GM19099 (cell line): ENCODE measurements around the gene KHDC4.
A peak's percentile ranks its signal among the peaks of the same experiment; 100 is the strongest.

Experiments
- POLR2A ChIP-seq: IDR thresholded peaks from 3 replicates; pipeline ENCODE4 v1.6.1; 2011; ENCODE audit warnings: low read depth; ENCODE audit not compliant: insufficient read length; ENCODE audit errors: extremely low read depth

Gene KHDC4

DNA sequence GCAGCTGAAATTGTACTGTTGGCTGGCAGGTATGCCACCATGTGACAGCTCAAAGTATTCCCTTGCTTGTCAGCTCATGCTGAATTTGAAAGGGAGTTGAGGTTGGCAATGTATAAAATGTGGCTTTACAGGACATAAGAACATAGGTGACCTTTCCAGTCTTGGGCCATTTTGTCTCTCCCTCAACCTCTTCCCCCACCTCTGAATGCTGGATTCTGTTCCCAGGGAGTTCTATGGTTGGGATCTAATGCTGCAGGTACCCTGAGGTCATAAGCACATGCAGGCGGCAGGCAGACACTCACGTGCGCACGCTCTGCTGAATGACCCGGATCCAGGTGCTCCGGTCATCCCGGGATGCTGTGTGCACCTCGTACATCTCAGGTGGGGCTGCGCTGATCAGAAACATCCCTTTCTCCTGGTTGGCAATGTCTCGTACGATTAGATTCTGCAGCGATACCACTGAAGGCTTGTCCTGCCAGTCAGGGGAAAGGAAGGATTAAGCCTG is 23.2 kb upstream of the KHDC4 start:
- TF ChIP-seq POLR2A = no peak

DNA sequence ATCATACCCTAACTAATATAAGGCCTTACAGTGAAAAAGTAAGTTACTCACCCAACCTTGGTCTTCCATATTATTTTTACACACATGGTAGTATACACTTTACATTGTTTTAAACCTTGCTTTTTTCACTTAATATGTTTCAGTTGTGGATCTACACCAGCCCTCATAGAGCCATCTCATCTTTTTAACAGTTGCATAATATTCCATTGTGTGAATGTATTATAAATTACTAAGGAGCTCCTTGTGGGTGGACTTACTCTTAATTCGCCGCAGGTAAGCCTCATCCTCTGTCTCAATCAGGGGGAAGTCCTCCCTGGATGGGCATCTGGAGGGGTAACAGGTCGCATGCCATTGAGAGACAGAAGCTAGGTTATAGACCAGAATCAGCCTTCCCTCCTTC is 20.4 kb upstream of the KHDC4 start:
- TF ChIP-seq POLR2A = no peak

DNA sequence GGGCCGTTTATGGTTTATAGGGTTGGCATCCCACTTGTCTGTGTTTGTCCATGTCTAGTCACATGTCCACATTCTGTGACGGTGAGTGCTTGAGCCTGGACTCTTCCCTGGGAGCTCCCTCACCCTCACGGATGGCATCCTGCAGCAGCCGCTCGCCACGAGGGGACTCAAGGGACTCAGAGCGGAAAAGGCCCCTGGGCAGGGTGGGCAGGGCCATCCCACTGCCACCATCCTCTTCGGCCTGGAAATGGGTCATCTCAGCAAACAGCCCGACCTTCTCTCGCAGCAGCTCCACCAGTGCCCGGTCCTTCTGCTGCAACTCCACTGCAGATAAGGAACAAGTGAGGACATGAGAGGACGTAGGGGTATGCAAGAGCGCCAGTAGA is 18.3 kb upstream of the KHDC4 start:
- TF ChIP-seq POLR2A = no peak

DNA sequence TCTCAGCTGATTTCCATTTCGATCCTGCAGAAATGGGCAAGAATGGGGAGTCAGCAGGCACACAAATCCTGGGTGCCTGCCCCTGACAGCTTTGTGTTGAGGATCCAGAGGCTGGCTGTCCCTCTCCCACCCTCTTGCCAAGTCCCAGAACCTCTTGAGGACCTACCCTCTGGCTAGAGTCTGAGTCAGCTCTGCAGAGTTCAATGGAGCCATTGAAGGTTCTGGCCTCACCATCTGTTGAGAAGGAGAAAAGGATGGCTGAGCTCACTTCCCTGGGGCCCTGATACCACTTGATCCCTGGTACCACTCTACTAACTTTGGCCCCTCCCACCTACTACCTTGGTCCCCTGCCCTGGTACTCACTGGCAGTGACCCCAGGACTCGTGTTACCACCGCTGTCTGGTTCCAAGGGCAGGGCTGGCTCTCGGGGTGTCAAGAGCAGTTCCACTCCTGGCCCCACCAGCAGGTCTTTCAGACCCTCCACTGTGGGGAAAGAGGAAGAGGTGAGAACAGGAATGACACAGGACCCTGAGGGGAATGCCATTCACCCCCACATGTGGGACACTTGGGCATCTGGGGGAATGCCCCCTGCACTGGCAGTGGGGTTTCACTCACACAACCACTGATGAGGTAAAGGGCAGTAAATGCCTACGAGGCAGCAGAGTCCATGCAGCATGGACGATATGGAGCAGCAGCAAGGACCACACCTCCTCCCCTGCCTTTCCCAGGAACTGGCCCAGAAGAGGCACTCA is 17.7 kb upstream of the KHDC4 start:
- no peak for TF ChIP-seq POLR2A

DNA sequence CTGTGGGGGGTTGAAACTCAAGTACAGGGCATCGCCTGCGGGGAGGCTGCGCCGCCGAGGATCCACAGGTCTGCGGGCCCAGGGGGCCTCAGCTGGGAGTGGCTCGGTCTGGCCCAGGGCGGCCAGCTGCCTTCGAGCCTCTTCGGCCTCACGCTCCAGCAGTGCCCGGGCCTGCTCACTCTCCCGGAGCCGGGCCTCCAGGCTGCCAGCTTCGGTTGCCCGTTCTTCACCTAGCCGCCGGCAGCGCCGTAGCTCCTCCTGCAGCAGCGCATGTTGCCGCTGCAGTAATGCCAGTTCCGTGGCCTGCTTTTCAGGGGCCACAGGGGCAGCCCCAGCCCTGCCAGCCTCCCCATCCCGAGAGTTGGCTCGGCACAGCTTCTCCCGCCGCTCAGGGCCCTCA is 16.6 kb upstream of the KHDC4 start:
- no peak for TF ChIP-seq POLR2A

DNA sequence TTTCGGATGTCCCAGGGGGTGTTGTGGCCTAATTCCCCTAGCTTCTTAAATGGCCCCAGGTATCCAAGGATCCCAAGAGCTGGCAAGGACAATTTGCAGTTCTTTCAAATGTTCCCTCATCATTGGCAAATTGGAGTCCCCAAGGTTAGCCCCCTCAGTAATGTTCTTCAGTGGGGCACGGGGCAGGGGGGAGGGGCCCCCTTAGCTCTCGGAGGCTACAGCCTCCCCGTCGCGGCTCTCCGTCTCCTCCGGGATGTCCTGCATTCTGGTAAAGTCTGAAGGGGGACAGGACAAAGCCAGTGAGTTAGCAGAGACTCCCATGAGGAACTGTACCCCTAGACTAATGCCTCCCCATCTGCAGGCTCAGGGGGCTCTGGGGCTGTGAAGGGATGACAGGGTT is 13.5 kb upstream of the KHDC4 start:
- no peak for TF ChIP-seq POLR2A

DNA sequence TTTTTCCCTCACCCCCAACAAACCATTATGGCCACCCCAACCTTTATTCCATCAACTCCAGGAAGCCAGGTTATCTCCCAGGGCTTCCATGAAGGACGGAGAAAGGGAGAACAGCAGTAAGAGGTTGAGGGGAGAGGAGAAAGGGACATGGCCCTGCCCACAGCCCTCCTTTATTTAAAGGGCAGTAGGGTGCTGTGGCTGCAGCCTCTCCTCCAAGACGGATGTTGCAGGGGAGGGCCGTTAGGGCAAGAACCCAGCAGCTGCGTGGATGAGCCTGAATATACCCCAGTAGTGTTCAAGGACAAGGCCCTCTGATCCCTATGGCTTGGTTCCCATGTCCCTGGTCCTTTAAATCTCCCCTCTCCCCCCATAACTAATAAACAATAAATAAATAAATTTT is 13.1 kb upstream of the KHDC4 start:
- TF ChIP-seq POLR2A = no peak

DNA sequence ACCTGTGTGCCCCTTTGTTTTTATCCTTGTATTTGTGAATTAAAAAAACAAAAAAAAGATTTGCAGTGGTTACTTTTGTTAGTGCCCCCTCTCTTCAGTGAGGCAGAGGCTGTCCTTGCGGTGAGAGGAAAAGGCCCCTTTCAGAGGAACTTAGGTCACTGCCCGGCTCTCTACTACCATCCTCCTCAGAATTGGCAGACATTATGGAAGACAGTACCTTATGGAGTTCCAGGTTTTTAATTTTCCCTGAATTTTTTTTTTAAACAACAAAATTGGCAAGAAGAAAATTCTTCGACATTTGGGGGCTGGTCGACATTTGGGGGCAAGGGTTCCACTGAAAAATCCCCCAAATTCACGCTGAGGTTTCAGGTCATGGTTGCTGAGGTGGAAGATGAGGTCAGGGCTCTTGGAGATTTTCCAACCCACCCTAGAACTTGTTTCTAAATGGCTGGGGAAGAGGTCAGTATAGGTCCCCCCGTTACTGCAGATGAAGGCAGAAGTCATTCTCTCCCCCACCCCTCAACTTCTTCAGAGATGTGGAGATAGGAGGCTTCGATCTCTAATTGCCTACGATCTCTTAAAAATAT is 12.5 kb upstream of the KHDC4 start:
- no peak for TF ChIP-seq POLR2A

DNA sequence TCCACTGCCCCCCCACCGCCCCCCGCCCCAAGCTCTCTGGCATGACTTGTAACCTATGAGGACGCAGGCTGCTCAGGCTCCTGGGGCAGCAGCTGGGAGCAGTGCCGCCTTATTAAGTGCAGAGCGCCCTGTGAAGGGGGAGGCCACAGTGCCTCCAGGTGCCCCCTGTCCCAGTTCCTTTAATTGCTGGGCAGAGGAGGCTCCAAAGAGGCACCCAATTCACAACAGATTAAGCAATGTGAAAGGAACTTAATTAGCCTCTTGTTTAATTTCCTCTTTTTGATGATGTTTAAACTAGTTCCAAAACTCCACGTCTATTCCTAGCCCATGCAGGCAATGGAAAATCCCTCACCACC is 10.2 kb upstream of the KHDC4 start:
- no peak for TF ChIP-seq POLR2A

DNA sequence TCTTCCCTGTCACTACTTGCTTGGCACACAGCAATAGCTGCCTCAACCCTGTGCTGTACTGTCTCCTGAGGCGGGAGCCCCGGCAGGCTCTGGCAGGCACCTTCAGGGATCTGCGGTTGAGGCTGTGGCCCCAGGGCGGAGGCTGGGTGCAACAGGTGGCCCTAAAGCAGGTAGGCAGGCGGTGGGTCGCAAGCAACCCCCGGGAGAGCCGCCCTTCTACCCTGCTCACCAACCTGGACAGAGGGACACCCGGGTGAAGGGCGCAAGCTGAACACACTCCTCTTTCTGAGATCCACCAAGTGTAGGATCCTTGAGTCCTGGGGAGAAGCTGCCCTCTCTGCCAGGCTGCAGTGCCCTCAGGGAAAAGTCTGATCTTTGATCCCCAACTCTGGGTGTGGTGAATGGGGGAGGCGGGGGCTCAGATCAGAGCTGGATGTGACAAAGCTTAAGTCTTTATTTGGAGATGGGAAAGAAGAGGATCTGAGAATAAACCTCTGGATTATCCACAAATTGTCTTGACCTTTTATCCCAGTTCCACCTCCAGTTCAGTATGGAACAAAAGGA is 8.4 kb upstream of the KHDC4 start:
- TF ChIP-seq POLR2A = no peak

DNA sequence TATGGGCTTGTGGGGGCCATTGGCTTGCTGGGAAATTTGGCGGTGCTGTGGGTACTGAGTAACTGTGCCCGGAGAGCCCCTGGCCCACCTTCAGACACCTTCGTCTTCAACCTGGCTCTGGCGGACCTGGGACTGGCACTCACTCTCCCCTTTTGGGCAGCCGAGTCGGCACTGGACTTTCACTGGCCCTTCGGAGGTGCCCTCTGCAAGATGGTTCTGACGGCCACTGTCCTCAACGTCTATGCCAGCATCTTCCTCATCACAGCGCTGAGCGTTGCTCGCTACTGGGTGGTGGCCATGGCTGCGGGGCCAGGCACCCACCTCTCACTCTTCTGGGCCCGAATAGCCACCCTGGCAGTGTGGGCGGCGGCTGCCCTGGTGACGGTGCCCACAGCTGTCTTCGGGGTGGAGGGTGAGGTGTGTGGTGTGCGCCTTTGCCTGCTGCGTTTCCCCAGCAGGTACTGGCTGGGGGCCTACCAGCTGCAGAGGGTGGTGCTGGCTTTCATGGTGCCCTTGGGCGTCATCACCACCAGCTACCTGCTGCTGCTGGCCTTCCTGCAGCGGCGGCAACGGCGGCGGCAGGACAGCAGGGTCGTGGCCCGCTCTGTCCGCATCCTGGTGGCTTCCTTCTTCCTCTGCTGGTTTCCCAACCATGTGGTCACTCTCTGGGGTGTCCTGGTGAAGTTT is 7.8 kb upstream of the KHDC4 start:
- TF ChIP-seq POLR2A = no peak

DNA sequence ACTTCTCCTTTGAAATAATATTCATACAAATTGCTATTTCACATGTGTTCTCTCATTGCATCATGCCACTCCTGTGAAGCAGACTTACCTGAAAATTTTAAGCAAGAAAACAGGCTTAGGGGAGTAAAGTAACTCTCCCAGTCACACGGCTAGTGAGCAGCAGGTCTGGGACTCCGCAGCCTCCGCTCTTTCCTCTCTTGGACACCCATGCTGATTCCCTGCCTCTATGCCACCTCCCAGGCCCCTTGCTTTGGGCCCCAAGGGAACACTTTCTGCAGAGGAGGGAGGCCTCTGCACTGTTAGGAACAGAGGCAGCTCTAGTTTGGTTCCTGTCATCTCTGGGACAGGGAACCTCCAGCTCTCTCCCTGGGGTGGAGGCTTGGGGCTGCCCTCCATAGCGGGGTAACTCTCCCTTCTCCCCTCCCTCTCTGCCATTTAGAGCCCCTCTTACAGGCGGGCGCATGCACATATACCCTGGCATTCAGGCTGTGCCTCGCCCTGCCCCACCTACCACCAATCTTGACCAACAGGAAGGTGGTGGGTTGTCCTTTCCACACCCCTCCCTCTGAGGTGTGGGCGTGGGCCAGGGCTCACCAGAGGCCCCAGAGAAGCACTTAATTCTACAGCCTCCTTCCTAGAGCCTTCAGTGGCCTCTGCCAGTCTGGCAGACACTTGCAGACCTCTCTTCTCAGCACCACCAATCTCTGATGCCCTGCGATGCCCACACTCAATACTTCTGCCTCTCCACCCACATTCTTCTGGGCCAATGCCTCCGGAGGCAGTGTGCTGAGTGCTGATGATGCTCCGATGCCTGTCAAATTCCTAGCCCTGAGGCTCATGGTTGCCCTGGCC is 7.0 kb upstream of the KHDC4 start, which contains the start of gene RXFP4:
TSS of gene RXFP4 (plus strand) at position 646 of the 852 bp plus-strand sequence. CDS start at position 718, 72 bp downstream.
- TF ChIP-seq POLR2A = peak; percentile 40

DNA sequence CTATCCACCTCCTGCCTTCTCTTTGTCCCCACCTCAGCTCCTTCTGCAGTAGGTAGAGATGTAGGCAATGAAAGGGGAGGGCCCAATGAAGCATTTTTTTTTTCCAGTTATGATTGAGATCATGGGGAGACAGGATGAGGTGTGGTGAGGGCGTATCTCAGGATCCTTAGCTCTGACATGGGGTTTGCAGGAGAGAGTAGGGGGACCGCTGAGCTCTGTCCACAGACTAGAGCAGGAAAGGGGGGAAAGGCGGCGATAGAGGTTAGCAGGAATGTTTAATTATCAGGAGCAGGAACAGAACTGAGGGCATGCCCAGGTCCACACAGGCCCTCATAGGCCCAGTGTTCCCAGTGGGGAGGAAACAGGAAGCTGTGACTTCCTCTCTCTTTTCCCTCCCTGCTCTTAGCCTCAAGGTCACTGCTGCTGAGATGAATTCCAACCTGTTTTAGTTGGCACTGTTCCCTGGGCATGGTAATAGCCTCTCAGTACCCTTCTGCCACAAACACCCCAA is 6.3 kb upstream of the KHDC4 start:
- TF ChIP-seq POLR2A = no peak

DNA sequence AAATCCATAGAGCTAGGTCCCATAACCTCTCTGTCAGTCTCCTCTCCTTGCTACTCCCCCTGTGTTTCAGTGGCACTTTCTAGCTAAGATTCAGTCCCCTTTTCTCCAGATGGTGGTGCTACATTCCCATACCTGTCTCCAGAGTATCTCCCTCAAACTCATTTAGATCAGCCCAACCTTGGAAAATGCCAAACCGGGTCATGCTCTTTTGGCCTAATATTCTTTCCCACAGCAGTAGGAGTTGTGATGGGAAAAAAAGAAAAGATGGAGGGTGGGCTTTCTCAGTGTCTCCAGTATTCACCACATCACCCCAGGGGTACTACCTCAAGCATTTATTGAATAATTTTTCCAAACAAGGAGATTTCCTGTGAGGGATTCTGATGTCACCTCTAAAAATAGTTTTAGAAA is 4.0 kb upstream of the KHDC4 start:
- TF ChIP-seq POLR2A = no peak
